Prostate gland (tissue), 2 donors: ENCODE data around the gene POLA2. TPM values are rescaled to one million over a fixed set of nuclear protein-coding genes. Genes with fewer than 3 reads are reported as not detected.

ENCODE experiments used
- DNase-seq: peaks from one replicate; pipeline ENCODE4 v3.0.0-alpha.2; 2019; ENCODE audit warnings: low spot score
- H3K27ac ChIP-seq, 2 donors: fragments of 200-600 bp; sonication (generic); 2 replicates each; pipeline ENCODE4 v1.5.1; 2017 to 2019
- H3K27me3 ChIP-seq: fragments of 200-600 bp; sonication (generic); replicated peaks from 2 replicates; pipeline ENCODE4 v1.5.1; 2019; ENCODE audit not compliant: insufficient read depth
- H3K36me3 ChIP-seq, 2 donors: fragments of 200-600 bp; sonication (generic); 1 replicate in 1 of 2; 2 replicates in 1 of 2; pipeline versions ENCODE4 v1.5.1 to v1.8.1; 2017 to 2019
- H3K4me1 ChIP-seq: fragments of 200-600 bp; sonication (generic); replicated peaks from 2 replicates; pipeline ENCODE4 v1.5.1; 2019
- H3K4me3 ChIP-seq, 2 donors: fragments of 200-600 bp; sonication (generic); 2 replicates each; pipeline ENCODE4 v1.5.1; 2017 to 2019
- H3K9me3 ChIP-seq: fragments of 200-600 bp; sonication (generic); 2 replicates; pipeline ENCODE4 v1.5.1; 2017
- CTCF ChIP-seq, 4 experiments: fragments of 200-600 bp in 2 of 4; fragments of 450-650 bp in 2 of 4; sonication (generic) in 2 of 4; IDR thresholded peaks; 1 replicate in 3 of 4; 2 replicates in 1 of 4; pipeline ENCODE4 v1.5.1; 2016 to 2019; ENCODE audit warnings: antibody characterized with exemption in 4 of 4, mild to moderate bottlenecking in 2 of 4, moderate library complexity in 2 of 4
- POLR2A ChIP-seq: fragments of 450-650 bp; IDR thresholded peaks from one replicate; pipeline ENCODE4 v1.6.1; 2016; ENCODE audit warnings: antibody characterized with exemption, mild to moderate bottlenecking
- POLR2AphosphoS5 ChIP-seq: sonication (generic); formaldehyde crosslinking; IDR thresholded peaks from one replicate; pipeline ENCODE4 v1.6.1; 2017; ENCODE audit warnings: antibody characterized with exemption
- WGBS: methylation state at CpG from one replicate; pipeline ENCODE4 v1.1.5; 2018; 5-methylcytosine and 5-hydroxymethylcytosine counted together
- intact Hi-C: fragments of 100-400 bp; cut with DNase I; formaldehyde crosslinking; loops from one replicate; pipeline ENCODE4 v1.14.2; 2022
- total RNA-seq, 2 donors: library from RNA; depleted of rRNA; stranded (reverse); fragments of >200 nt; gene quantifications; one replicate each; pipeline ENCODE4 v1.1.0, GENCODE V29; 2016

Gene POLA2
- total RNA-seq, 2 donors from 2014 or later, result 21.6 to 25.9 TPM

- no peak overlapping the region for H3K4me3 ChIP-seq
- no peaks in the 10 kb centered on the region for H3K27me3 ChIP-seq
- H3K4me1 ChIP-seq, result no peaks in the 10 kb centered on the region
- H3K27ac ChIP-seq, result no peak overlapping the region
- WGBS, result 98% methylated on average over 10 of the region's 10 CpGs
- no peaks in the 10 kb centered on the region for H3K36me3 ChIP-seq
- intact Hi-C loops, result no loop called here
- no peak for DNase-seq
- no peaks in the 10 kb centered on the region for H3K9me3 ChIP-seq
- TF ChIP-seq POLR2A, result no peak
- TF ChIP-seq POLR2AphosphoS5, result no peak
- TF ChIP-seq CTCF (IDR thresholded peaks at IDR 0.05), result no peak
These were observed 40.7 kb upstream of the POLA2 start for GRCh38 chr11:65221026-65221425.

GRCh38 chr11:65223011-65223410 is 38.8 kb upstream of the POLA2 start:
- intact Hi-C loops, result no loop called here

GRCh38 chr11:65224930-65225278 is 36.9 kb upstream of the POLA2 start:
- TF ChIP-seq POLR2AphosphoS5 (peak; percentile 6), POLR2A (no peak), CTCF (IDR thresholded peaks at IDR 0.05) (no peak)
- intact Hi-C loops, result loop anchor here (5.0 kb wide), 1 partner anchor 92 kb away; no protein-coding TSS in a partner anchor
- WGBS, result 54% methylated on average over 5 of the region's 5 CpGs
- no peaks in the 10 kb centered on the region for H3K27me3 ChIP-seq
- DNase-seq, result no peak
- H3K36me3 ChIP-seq, result no peaks in the 10 kb centered on the region
- H3K4me3 ChIP-seq, result no peak overlapping the region
- H3K9me3 ChIP-seq, result no peaks in the 10 kb centered on the region
- peak overlapping the region; percentile 51 to 73 for H3K27ac ChIP-seq
- H3K4me1 ChIP-seq, result no peaks in the 10 kb centered on the region

More at GRCh38 chr11:65223011-65223410, 38.8 kb upstream of the POLA2 start:
- TF ChIP-seq POLR2A, result no peak
- TF ChIP-seq CTCF (IDR thresholded peaks at IDR 0.05), result no peak
- no peak for TF ChIP-seq POLR2AphosphoS5
- Histone ChIP-seq H3K36me3 (no peaks in the 10 kb centered on the region), H3K27me3 (no peaks in the 10 kb centered on the region), H3K27ac (no peak overlapping the region), H3K4me3 (no peak overlapping the region), H3K4me1 (no peaks in the 10 kb centered on the region), H3K9me3 (no peaks in the 10 kb centered on the region)
- no peak for DNase-seq
- WGBS, result 85% methylated on average over 8 of the region's 8 CpGs

GRCh38 chr11:65225279-65226102 is 36.3 kb upstream of the POLA2 start:
- Histone ChIP-seq H3K9me3 (no peaks in the 10 kb centered on the region), H3K27me3 (no peaks in the 10 kb centered on the region), H3K4me1 (no peaks in the 10 kb centered on the region), H3K36me3 (no peaks in the 10 kb centered on the region), H3K27ac (peak overlapping the region; percentile 51 to 73), H3K4me3 (peak overlapping the region; percentile 14 to 33)
- TF ChIP-seq CTCF (IDR thresholded peaks at IDR 0.05) (peak in 2 of 4 experiments; percentile 61 to 68), POLR2AphosphoS5 (no peak), POLR2A (no peak)
- intact Hi-C loops, result loop anchor here (5.0 kb wide), 1 partner anchor 92 kb away; no protein-coding TSS in a partner anchor
- peak; percentile 53 for DNase-seq
- WGBS, result 6% methylated on average over 42 of the region's 42 CpGs

- H3K4me3 ChIP-seq, result peak overlapping the region; percentile 14 to 33
- H3K9me3 ChIP-seq, result no peaks in the 10 kb centered on the region
- peak overlapping the region; percentile 51 to 73 for H3K27ac ChIP-seq
- no peak for DNase-seq
- WGBS, result 45% methylated on average over 7 of the region's 7 CpGs
- no peaks in the 10 kb centered on the region for H3K4me1 ChIP-seq
- no peaks in the 10 kb centered on the region for H3K27me3 ChIP-seq
- no peaks in the 10 kb centered on the region for H3K36me3 ChIP-seq
- no peak for TF ChIP-seq CTCF (IDR thresholded peaks at IDR 0.05)
- TF ChIP-seq POLR2AphosphoS5, result no peak
- no peak for TF ChIP-seq POLR2A
- intact Hi-C loops, result loop anchor here (5.0 kb wide), 1 partner anchor 91 kb away; no protein-coding TSS in a partner anchor
These were observed 35.7 kb upstream of the POLA2 start for GRCh38 chr11:65226103-65226442.
